HepG2 (cell line): ENCODE data around the gene CCNG1. TPM values are rescaled to one million over a fixed set of nuclear protein-coding genes. Genes with fewer than 3 reads are reported as not detected.

Source experiments
- ATAC-seq: fragments of 200-7000 bp; cut with Tn5 transposase; 3 replicates; pipeline ENCODE4 v1.9.1; 2020; ENCODE audit warnings: mild to moderate bottlenecking, moderate library complexity
- BruUV-seq: library from RNA; stranded (reverse); fragments of 400-500 nt; replicated peaks from 2 replicates; lab custom pipeline; 2021; lab: Mats Ljungman, UMichigan
- CTCF ChIA-PET: fragments of 300-600 bp; formaldehyde crosslinking; extraction: SDS; loops from one replicate; lab custom pipeline; 2021; ENCODE audit warnings: low total read pairs, inconsistent platforms, low intra/inter-chr PET ratio; lab: Yijun Ruan, JAX
- POLR2A ChIA-PET: fragments of 350-600 bp; sonication (Branson Sonifier 250); formaldehyde crosslinking; loops from one replicate; lab custom pipeline; 2020; ENCODE audit warnings: antibody characterized with exemption, inconsistent platforms; lab: Yijun Ruan, JAX
- DNase-seq: peaks from one replicate; pipeline ENCODE4 v3.0.0-alpha.2; 2015; ENCODE audit warnings: low spot score
- FAIRE-seq: peaks from 3 replicates; lab custom pipeline; 2011; peaks lifted over from hg19 to GRCh38; lab: Jason Lieb, UNC
- H2AFZ ChIP-seq: one replicate; pipeline ENCODE4 v1.6.1; 2011; ENCODE audit warnings: low read length, inconsistent platforms
- H3K27ac ChIP-seq: fragments of 300-600 bp; 3 replicates; pipeline ENCODE4 v1.8.0; 2011; ENCODE audit warnings: mixed run types, mild to moderate bottlenecking, mixed read lengths, low read length, inconsistent platforms; ENCODE audit not compliant: insufficient read depth; ENCODE audit errors: extremely low read length
- H3K27me3 ChIP-seq, 2 experiments: fragments of 200-600 bp in 1 of 2; 2 replicates in 1 of 2; 3 replicates in 1 of 2; pipeline versions ENCODE4 v1.6.0 to v1.8.0; 2011; ENCODE audit warnings: low read length in 2 of 2, mild to moderate bottlenecking in 2 of 2, moderate library complexity in 2 of 2, inconsistent platforms in 1 of 2; ENCODE audit not compliant: insufficient read depth in 2 of 2, control insufficient read depth in 1 of 2
- H3K36me3 ChIP-seq, 2 experiments: fragments of 200-600 bp in 1 of 2; replicated peaks in 1 of 2; 2 replicates in 1 of 2; 3 replicates in 1 of 2; pipeline versions ENCODE4 v1.5.1 to v1.8.0; 2011; ENCODE audit warnings: low read length in 2 of 2, inconsistent platforms in 1 of 2; ENCODE audit not compliant: insufficient read depth in 2 of 2, control insufficient read depth in 1 of 2
- H3K4me1 ChIP-seq: 2 replicates; pipeline ENCODE4 v1.5.1; 2012; ENCODE audit warnings: low read length, inconsistent platforms; ENCODE audit not compliant: insufficient read depth
- H3K4me2 ChIP-seq: 2 replicates; pipeline ENCODE4 v1.6.0; 2011; ENCODE audit warnings: low read depth, low read length, inconsistent platforms
- H3K4me3 ChIP-seq, 3 experiments: fragments of 200-600 bp in 1 of 3; sonication (generic), shearing (Covaris generic) in 1 of 3; replicated peaks in 1 of 3; 2 replicates each; pipeline ENCODE4 v1.5.1; 2011 to 2016; ENCODE audit warnings: low read length in 3 of 3, inconsistent platforms in 2 of 3, low read depth in 2 of 3, mild to moderate bottlenecking in 2 of 3, control low read depth in 1 of 3, mixed read lengths in 1 of 3; ENCODE audit not compliant: insufficient read depth in 1 of 3
- H3K79me2 ChIP-seq: one replicate; pipeline ENCODE4 v1.6.1; 2011; ENCODE audit warnings: low read length, inconsistent platforms; ENCODE audit not compliant: insufficient read depth
- H3K9ac ChIP-seq: 2 replicates; pipeline ENCODE4 v1.6.0; 2011; ENCODE audit warnings: mild to moderate bottlenecking, low read depth, low read length, inconsistent platforms; ENCODE audit not compliant: insufficient read depth
- H3K9me3 ChIP-seq: 2 replicates; pipeline ENCODE4 v1.5.1; 2012; ENCODE audit warnings: mild to moderate bottlenecking, low read length
- H4K20me1 ChIP-seq: 2 replicates; pipeline ENCODE4 v1.6.0; 2011; ENCODE audit warnings: inconsistent platforms, mild to moderate bottlenecking, low read length, moderate library complexity; ENCODE audit not compliant: insufficient read depth
- CREB1 ChIP-seq, 2 experiments: fragments of 450-650 bp in 1 of 2; IDR thresholded peaks; 2 replicates each; pipeline ENCODE4 v1.6.1; 2016 to 2017; ENCODE audit warnings: control low read depth in 1 of 2, mild to moderate bottlenecking in 1 of 2, missing compliant biosample characterization in 1 of 2, missing genetic modification characterization in 1 of 2
- HMG20A ChIP-seq: IDR thresholded peaks from 2 replicates; pipeline ENCODE4 v1.6.1; 2016; ENCODE audit warnings: borderline replicate concordance
- MBD4 ChIP-seq: IDR thresholded peaks from 2 replicates; pipeline ENCODE4 v1.6.1; 2012; ENCODE audit warnings: low read length, inconsistent platforms, borderline replicate concordance
- NR2F6 ChIP-seq, 2 experiments: IDR thresholded peaks; 2 replicates each; pipeline ENCODE4 v1.6.1; 2016; ENCODE audit warnings: antibody characterized with exemption in 1 of 2, mild to moderate bottlenecking in 1 of 2
- PBX2 ChIP-seq: IDR thresholded peaks from 2 replicates; pipeline ENCODE4 v1.6.1; 2016; ENCODE audit warnings: control low read depth
- PHF5A ChIP-seq: IDR thresholded peaks from one replicate; pipeline ENCODE4 v1.6.1; 2018; ENCODE audit warnings: low read depth, missing genetic modification reagents; ENCODE audit not compliant: unreplicated experiment
- REL ChIP-seq: sonication (generic); formaldehyde crosslinking; conservative IDR thresholded peaks from 2 replicates; pipeline ENCODE4 v1.8.0; 2022; ENCODE audit warnings: mild to moderate bottlenecking, missing genetic modification reagents, moderate library complexity
- RNF2 ChIP-seq: fragments of 450-650 bp; conservative IDR thresholded peaks from 2 replicates; pipeline ENCODE4 v1.6.1; 2016; ENCODE audit warnings: low read depth
- TAF1 ChIP-seq: sonication (generic); formaldehyde crosslinking; IDR thresholded peaks from 2 replicates; pipeline ENCODE4 v1.4.0; 2020; ENCODE audit warnings: missing genetic modification reagents
- ZNF180 ChIP-seq: sonication (generic); formaldehyde crosslinking; IDR thresholded peaks from 2 replicates; pipeline ENCODE4 v1.4.0; 2020; ENCODE audit warnings: low read depth, missing genetic modification reagents, borderline replicate concordance
- ZNF326 ChIP-seq: sonication (generic); formaldehyde crosslinking; IDR thresholded peaks from 2 replicates; pipeline ENCODE4 v1.4.0; 2020; ENCODE audit warnings: missing genetic modification reagents, borderline replicate concordance
- ZNF737 ChIP-seq: sonication (generic); formaldehyde crosslinking; IDR thresholded peaks from 2 replicates; pipeline ENCODE4 v1.5.0; 2020; ENCODE audit warnings: missing genetic modification reagents, mild to moderate bottlenecking, borderline replicate concordance
- ZNF770 ChIP-seq: sonication (generic); formaldehyde crosslinking; IDR thresholded peaks from 2 replicates; pipeline ENCODE4 v1.5.0; 2020; ENCODE audit warnings: mild to moderate bottlenecking, missing genetic modification reagents
- ZNF773 ChIP-seq: sonication (generic); formaldehyde crosslinking; IDR thresholded peaks from 2 replicates; pipeline ENCODE4 v1.4.0; 2020; ENCODE audit warnings: missing genetic modification reagents, borderline replicate concordance
- WGBS: methylation state at CpG from one replicate; pipeline ENCODE4 v1.1.6; 2017; ENCODE audit warnings: low lambda C conversion rate; 5-methylcytosine and 5-hydroxymethylcytosine counted together
- in situ Hi-C: cut with HindIII; loops from 2 replicates; pipeline ENCODE4 v1.10.0; 2017; ENCODE audit warnings: low pct_unique_long_range_greater_than_20kb; ENCODE audit not compliant: extremely low pct_ligation_motif_present
- intact Hi-C: fragments of 100-400 bp; cut with micrococcal nuclease; formaldehyde crosslinking; loops from one replicate; pipeline ENCODE4 v1.10.0; 2022; ENCODE audit not compliant: unreplicated experiment
- polyA plus RNA-seq, 8 experiments: library from polyadenylated mRNA; depleted of rRNA in 3 of 8; stranded (reverse) in 7 of 8; unstranded in 1 of 8; fragments of >200 nt; fragmentation: Illumina TruSeq in 4 of 8; extraction: Trizol in 4 of 8; gene quantifications; 2 replicates each; pipeline versions ENCODE4 v1.2.1 to v1.2.3, GENCODE V29; 2011 to 2016; ENCODE audit warnings: low read depth in 4 of 8, missing spikeins in 1 of 8, mixed read lengths in 1 of 8; ENCODE audit not compliant: insufficient read depth in 1 of 8
- total RNA-seq, 5 experiments: library from RNA; depleted of rRNA; stranded (reverse); fragments of >200 nt; fragmentation: Illumina TruSeq; extraction: Trizol; gene quantifications; 2 replicates each; pipeline ENCODE4 v1.2.3, GENCODE V29; 2016; ENCODE audit warnings: low read depth in 1 of 5
- TF ChIP-seq, protein P1 (sequence below): sonication (generic); formaldehyde crosslinking; conservative IDR thresholded peaks from 2 replicates; pipeline ENCODE4 v1.8.1; 2023; ENCODE audit warnings: missing genetic modification reagents
- TF ChIP-seq, protein P2 (sequence below): IDR thresholded peaks from 2 replicates; pipeline ENCODE4 v1.6.1; 2012; ENCODE audit warnings: low read depth, low read length, improper control_type of control experiment

The CCNG1 gene
- total and polyA plus RNA-seq, 2 of the 13 experiments (the other 11 are each of a cell fraction or from before 2014, with no cell fraction given) = 181 to 353 TPM

- in situ Hi-C loops = no loop called here
These were observed 4.9 kb upstream of the CCNG1 start for GRCh38 chr5:163432544-163432943.

More at GRCh38 chr5:163432544-163432943, 4.9 kb upstream of the CCNG1 start:
- FAIRE-seq = no peak
- H3K27me3 ChIP-seq = no peaks in the 10 kb centered on the region; a peak in 2 of 5 replicates
- intact Hi-C loops = no loop called here
- no peak for TF ChIP-seq MBD4
- no peak for TF ChIP-seq ZNF180 (CRISPR knock-in tag)
- no peak for TF ChIP-seq TAF1 (CRISPR knock-in tag)
- no peak for TF ChIP-seq ZNF773 (CRISPR knock-in tag)
- TF ChIP-seq NR2F6 (IDR thresholded peaks at IDR 0.05) = no peak
- no peak for TF ChIP-seq NR2F6 (CRISPR knock-in tag; IDR thresholded peaks at IDR 0.05)
- no peak for TF ChIP-seq ZNF770 (CRISPR knock-in tag)
- no peak for TF ChIP-seq ZNF326 (CRISPR knock-in tag)
- TF ChIP-seq RNF2 = no peak
- TF ChIP-seq CREB1 (IDR thresholded peaks at IDR 0.05) = no peak
- no peak for TF ChIP-seq CREB1 (CRISPR knock-in tag; IDR thresholded peaks at IDR 0.05)
- TF ChIP-seq, protein P1, sequence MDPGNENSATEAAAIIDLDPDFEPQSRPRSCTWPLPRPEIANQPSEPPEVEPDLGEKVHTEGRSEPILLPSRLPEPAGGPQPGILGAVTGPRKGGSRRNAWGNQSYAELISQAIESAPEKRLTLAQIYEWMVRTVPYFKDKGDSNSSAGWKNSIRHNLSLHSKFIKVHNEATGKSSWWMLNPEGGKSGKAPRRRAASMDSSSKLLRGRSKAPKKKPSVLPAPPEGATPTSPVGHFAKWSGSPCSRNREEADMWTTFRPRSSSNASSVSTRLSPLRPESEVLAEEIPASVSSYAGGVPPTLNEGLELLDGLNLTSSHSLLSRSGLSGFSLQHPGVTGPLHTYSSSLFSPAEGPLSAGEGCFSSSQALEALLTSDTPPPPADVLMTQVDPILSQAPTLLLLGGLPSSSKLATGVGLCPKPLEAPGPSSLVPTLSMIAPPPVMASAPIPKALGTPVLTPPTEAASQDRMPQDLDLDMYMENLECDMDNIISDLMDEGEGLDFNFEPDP (CRISPR knock-in tag) = no peak
- no peak for TF ChIP-seq REL (CRISPR knock-in tag)
- TF ChIP-seq, protein P2, sequence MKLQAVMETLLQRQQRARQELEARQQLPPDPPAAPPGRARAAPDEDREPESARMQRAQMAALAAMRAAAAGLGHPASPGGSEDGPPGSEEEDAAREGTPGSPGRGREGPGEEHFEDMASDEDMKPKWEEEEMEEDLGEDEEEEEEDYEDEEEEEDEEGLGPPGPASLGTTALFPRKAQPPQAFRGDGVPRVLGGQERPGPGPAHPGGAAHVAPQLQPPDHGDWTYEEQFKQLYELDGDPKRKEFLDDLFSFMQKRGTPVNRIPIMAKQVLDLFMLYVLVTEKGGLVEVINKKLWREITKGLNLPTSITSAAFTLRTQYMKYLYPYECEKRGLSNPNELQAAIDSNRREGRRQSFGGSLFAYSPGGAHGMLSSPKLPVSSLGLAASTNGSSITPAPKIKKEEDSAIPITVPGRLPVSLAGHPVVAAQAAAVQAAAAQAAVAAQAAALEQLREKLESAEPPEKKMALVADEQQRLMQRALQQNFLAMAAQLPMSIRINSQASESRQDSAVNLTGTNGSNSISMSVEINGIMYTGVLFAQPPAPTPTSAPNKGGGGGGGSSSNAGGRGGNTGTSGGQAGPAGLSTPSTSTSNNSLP = no peak
- no peak for TF ChIP-seq PHF5A
- TF ChIP-seq ZNF737 (CRISPR knock-in tag) = no peak
- no peak for TF ChIP-seq PBX2
- no peak for TF ChIP-seq HMG20A (CRISPR knock-in tag)
- no peak overlapping the region for H3K4me3 ChIP-seq
- peak overlapping the region; percentile 45; the same call in 1 of the 2 replicates for H3K4me2 ChIP-seq
- peaks cover under 1% of the 10 kb centered on the region for H3K79me2 ChIP-seq
- H3K27ac ChIP-seq = no peak overlapping the region
- ChIA-PET CTCF (no interaction called here), POLR2A (no interaction called here)
- no peaks in the 10 kb centered on the region for H3K36me3 ChIP-seq
- 0% methylated on average over 1 of the region's 1 CpG for WGBS
- H4K20me1 ChIP-seq = no peaks in the 10 kb centered on the region
- H3K9me3 ChIP-seq = no peaks in the 10 kb centered on the region
- ATAC-seq = no peak
- no peak for DNase-seq
- BruUV-seq = no TSS peak
- peaks cover 36% of the 10 kb centered on the region for H3K4me1 ChIP-seq
- H3K9ac ChIP-seq = no peak overlapping the region
- H2AFZ ChIP-seq = no peak overlapping the region
